GM12873 (cell line): ENCODE data around the gene SLC38A9.

ENCODE experiments used
- CTCF ChIP-seq: IDR thresholded peaks from 2 replicates; pipeline ENCODE4 v1.5.1; 2012; ENCODE audit warnings: low read depth, mild to moderate bottlenecking, moderate library complexity, low read length, control low read depth; ENCODE audit not compliant: insufficient read depth; ENCODE audit errors: missing control alignments

SLC38A9 gene

GRCh38 chr5:55576661-55577060 lies 135.5 kb downstream of the SLC38A9 start:
- no peak for TF ChIP-seq CTCF
